HCT116 (cell line): ENCODE measurements around the gene HOXA13. TPM values are rescaled to one million over a fixed set of nuclear protein-coding genes. Genes with fewer than 3 reads are reported as not detected.

ENCODE experiments used
- ATAC-seq: fragments of 200-7000 bp; cut with Tn5 transposase; 2 replicates; pipeline ENCODE4 v1.9.1; 2020; ENCODE audit warnings: mild to moderate bottlenecking, moderate library complexity
- BruUV-seq: library from RNA; stranded (reverse); fragments of 400-500 nt; replicated peaks from 2 replicates; lab custom pipeline; 2021; lab: Mats Ljungman, UMichigan
- CTCF ChIA-PET: fragments of 300-600 bp; sonication (Branson Sonifier 250); formaldehyde crosslinking; loops from one replicate; lab custom pipeline; 2021; ENCODE audit warnings: antibody characterized with exemption; lab: Charles Lee
- POLR2A ChIA-PET: fragments of 300-600, 350-600 bp; sonication (Branson Sonifier 250); formaldehyde crosslinking; loops from one replicate; lab custom pipeline; 2021; ENCODE audit warnings: antibody characterized with exemption; lab: Charles Lee
- RAD21 ChIA-PET, 2 experiments: fragments of 300-600 bp; sonication (Branson Sonifier 250); formaldehyde crosslinking; loops; one replicate each; lab custom pipeline; 2023; ENCODE audit warnings: low total read pairs in 2 of 2; ENCODE audit not compliant: uncharacterized antibody in 2 of 2, unreplicated experiment in 2 of 2, low non-redundant PET in 1 of 2; lab: Charles Lee
- DNase-seq: peaks from one replicate; pipeline ENCODE4 v3.0.0-alpha.2; 2010; ENCODE audit warnings: low read depth, low spot score
- H2AFZ ChIP-seq: fragments of 200-600 bp; shearing (Covaris generic), sonication (generic); 2 replicates; pipeline ENCODE4 v1.6.1; 2017; ENCODE audit warnings: low read depth, mixed run types, mixed read lengths, antibody characterized with exemption, low read length; ENCODE audit not compliant: poor library complexity, severe bottlenecking
- H3K27ac ChIP-seq: 2 replicates; pipeline ENCODE4 v1.5.1; 2012; ENCODE audit warnings: low read depth, low read length
- H3K27me3 ChIP-seq: fragments of 200-600 bp; sonication (generic); 2 replicates; pipeline ENCODE4 v1.6.1; 2016; ENCODE audit warnings: mixed run types, low read length, mixed read lengths; ENCODE audit not compliant: insufficient read depth
- H3K36me3 ChIP-seq, 2 experiments: fragments of 200-500 bp in 1 of 2; fragments of 200-600 bp in 1 of 2; sonication (Bioruptor generic) in 1 of 2; sonication (generic) in 1 of 2; 2 replicates each; pipeline versions ENCODE4 v1.5.1 to v1.6.1; 2014 to 2016; ENCODE audit warnings: low read length in 2 of 2, inconsistent platforms in 1 of 2, mixed read lengths in 1 of 2, mixed run types in 1 of 2; ENCODE audit not compliant: insufficient read depth in 2 of 2, control insufficient read depth in 1 of 2
- H3K4me1 ChIP-seq, 2 experiments: fragments of 200-600 bp in 1 of 2; sonication (generic) in 1 of 2; 2 replicates each; pipeline versions ENCODE4 v1.5.1 to v1.6.1; 2012 to 2017; ENCODE audit warnings: low read length in 2 of 2, inconsistent platforms in 1 of 2, mild to moderate bottlenecking in 1 of 2, mixed read lengths in 1 of 2, mixed run types in 1 of 2, moderate library complexity in 1 of 2; ENCODE audit not compliant: insufficient read depth in 2 of 2, control insufficient read depth in 1 of 2
- H3K4me2 ChIP-seq: fragments of 200-600 bp; sonication (generic); 2 replicates; pipeline ENCODE4 v1.6.1; 2017; ENCODE audit warnings: mixed run types, low read length, mixed read lengths
- H3K4me3 ChIP-seq, 2 experiments: fragments of 200-600 bp in 1 of 2; sonication (generic) in 1 of 2; replicated peaks in 1 of 2; 2 replicates each; pipeline ENCODE4 v1.5.1; 2011 to 2016; ENCODE audit warnings: low read length in 2 of 2, control low read depth in 1 of 2, low read depth in 1 of 2, mild to moderate bottlenecking in 1 of 2, mixed read lengths in 1 of 2, mixed run types in 1 of 2
- H3K79me2 ChIP-seq: fragments of 200-600 bp; sonication (generic); 2 replicates; pipeline ENCODE4 v1.6.1; 2017; ENCODE audit warnings: mild to moderate bottlenecking, mixed run types, low read length, moderate library complexity, mixed read lengths; ENCODE audit not compliant: insufficient read depth
- H3K9ac ChIP-seq: fragments of 200-600 bp; sonication (generic); 2 replicates; pipeline ENCODE4 v1.6.1; 2016; ENCODE audit warnings: low read length, mixed read lengths
- H3K9me2 ChIP-seq: fragments of 200-600 bp; sonication (generic), shearing (Covaris generic); 2 replicates; pipeline ENCODE4 v1.6.1; 2017; ENCODE audit warnings: mixed run types, mild to moderate bottlenecking, moderate library complexity; ENCODE audit not compliant: insufficient read depth
- H3K9me3 ChIP-seq, 2 experiments: fragments of 200-500 bp in 1 of 2; fragments of 200-600 bp in 1 of 2; sonication (Bioruptor generic) in 1 of 2; sonication (generic) in 1 of 2; 2 replicates each; pipeline ENCODE4 v1.6.1; 2014 to 2017; ENCODE audit warnings: low read length in 2 of 2, mixed read lengths in 2 of 2, inconsistent platforms in 1 of 2, low read depth in 1 of 2, mild to moderate bottlenecking in 1 of 2, mixed run types in 1 of 2, moderate library complexity in 1 of 2; ENCODE audit not compliant: control insufficient read depth in 1 of 2, insufficient read depth in 1 of 2
- H4K20me1 ChIP-seq: fragments of 200-600 bp; sonication (generic), shearing (Covaris generic); 2 replicates; pipeline ENCODE4 v1.6.1; 2017; ENCODE audit warnings: mixed run types, mild to moderate bottlenecking, moderate library complexity; ENCODE audit not compliant: insufficient read depth
- ATF3 ChIP-seq: IDR thresholded peaks from 2 replicates; pipeline ENCODE4 v1.6.1; 2012
- CEBPB ChIP-seq: IDR thresholded peaks from 2 replicates; pipeline ENCODE4 v1.6.1; 2012; ENCODE audit warnings: low read depth
- CTCF ChIP-seq, 3 experiments: fragments of 200-600 bp in 1 of 3; sonication (generic) in 1 of 3; IDR thresholded peaks in 2 of 3; conservative IDR thresholded peaks in 1 of 3; 2 replicates each; pipeline ENCODE4 v1.5.1; 2012 to 2017; ENCODE audit warnings: low read depth in 2 of 3, low read length in 2 of 3, antibody characterized with exemption in 1 of 3, borderline replicate concordance in 1 of 3, control low read depth in 1 of 3, mild to moderate bottlenecking in 1 of 3, mixed read lengths in 1 of 3, mixed run types in 1 of 3, moderate library complexity in 1 of 3; ENCODE audit not compliant: insufficient read depth in 1 of 3
- ELF1 ChIP-seq: IDR thresholded peaks from 2 replicates; pipeline ENCODE4 v1.6.1; 2012; ENCODE audit warnings: low read depth, borderline replicate concordance
- RAD21 ChIP-seq: IDR thresholded peaks from 2 replicates; pipeline ENCODE4 v1.6.1; 2012; ENCODE audit warnings: low read depth, mild to moderate bottlenecking
- SIN3A ChIP-seq: IDR thresholded peaks from 2 replicates; pipeline ENCODE4 v1.6.1; 2012; ENCODE audit warnings: low read depth
- YY1 ChIP-seq: IDR thresholded peaks from 2 replicates; pipeline ENCODE4 v1.6.1; 2011; ENCODE audit warnings: low read length, low read depth, moderate library complexity, mild to moderate bottlenecking; ENCODE audit not compliant: insufficient replicate concordance; ENCODE audit errors: extremely low read depth
- ZNF274 ChIP-seq: fragments of 200-500 bp; sonication (Bioruptor generic); IDR thresholded peaks from 2 replicates; pipeline ENCODE4 v1.6.1; 2014; ENCODE audit warnings: mild to moderate bottlenecking, low read depth, low read length, inconsistent platforms
- intact Hi-C: fragments of 100-400 bp; cut with micrococcal nuclease; formaldehyde crosslinking; loops from 2 replicates; pipeline ENCODE4 v1.10.0; 2022
- total RNA-seq: library from RNA; stranded (reverse); gene quantifications from one replicate; pipeline ENCODE4 v1.2.1, GENCODE V29; 2021; ENCODE audit not compliant: unreplicated experiment

The HOXA13 gene
- total RNA-seq, 1 experiment from 2014 or later: 3.6 TPM

GRCh38 chr7:27149842-27150567 lies 49.9 kb downstream of the HOXA13 start:
- CTCF ChIA-PET: interaction anchor here (0.6 to 3.7 kb wide), 8 partner anchors 11 to 468 kb away, joined by 3 to 27 read pairs (median 4); no protein-coding TSS in a partner anchor
- no peaks in the 10 kb centered on the region for H3K9me3 ChIP-seq
- RAD21 ChIA-PET: interaction anchor here (0.5 to 1.2 kb wide), 5 partner anchors 11 to 780 kb away, joined by 3 to 4 read pairs (median 3); no protein-coding TSS in a partner anchor
- H3K4me3 ChIP-seq: peak overlapping the region; percentile 60 to 71
- H3K79me2 ChIP-seq: peaks cover 45% of the 10 kb centered on the region
- ATAC-seq (peak; percentile 41), DNase-seq (no peak)
- peak overlapping the region; percentile 6 for H2AFZ ChIP-seq
- peaks cover 3 to 4% of the 10 kb centered on the region in 2 experiments; a peak in 1 of 4 replicates for H3K36me3 ChIP-seq
- peaks cover 26 to 63% of the 10 kb centered on the region in 2 experiments for H3K4me1 ChIP-seq
- H3K4me2 ChIP-seq: peak overlapping the region; percentile 95
- POLR2A ChIA-PET: interaction anchor here (0.8 to 2.5 kb wide), 6 partner anchors 8 to 470 kb away, joined by 3 to 8 read pairs (median 4); no protein-coding TSS in a partner anchor
- TF ChIP-seq YY1 (no peak), SIN3A (no peak), ATF3 (no peak)
- no peaks in the 10 kb centered on the region for H3K9me2 ChIP-seq
- peak overlapping the region; percentile 82 for H3K27ac ChIP-seq
- no peaks in the 10 kb centered on the region for H3K27me3 ChIP-seq
- H4K20me1 ChIP-seq: no peaks in the 10 kb centered on the region
- H3K9ac ChIP-seq: peak overlapping the region; percentile 74
- no TSS peak for BruUV-seq
- intact Hi-C loops: loop anchor here (5.0 kb wide), 1 partner anchor 298 kb away; no protein-coding TSS in a partner anchor

- ATAC-seq (no peak), DNase-seq (no peak)
- Histone ChIP-seq H3K4me3 (peak overlapping the region; percentile 40 to 71), H2AFZ (no peak overlapping the region), H3K27ac (peak overlapping the region; percentile 82), H3K9ac (peak overlapping the region; percentile 74), H3K9me2 (no peaks in the 10 kb centered on the region), H3K4me1 (peaks cover 26 to 62% of the 10 kb centered on the region in 2 experiments), H3K9me3 (no peaks in the 10 kb centered on the region), H3K79me2 (peaks cover 45% of the 10 kb centered on the region), H4K20me1 (no peaks in the 10 kb centered on the region), H3K36me3 (peaks cover 5 to 6% of the 10 kb centered on the region in 2 experiments; a peak in 2 of 4 replicates), H3K27me3 (no peaks in the 10 kb centered on the region), H3K4me2 (peak overlapping the region; percentile 95)
- intact Hi-C loops: no loop called here
- ChIA-PET RAD21 (interaction anchor here (0.5 to 1.2 kb wide), 2 partner anchors 767 to 779 kb away, joined by 3 to 4 read pairs; no protein-coding TSS in a partner anchor), POLR2A (interaction anchor here (1.1 to 2.5 kb wide), 2 partner anchors 16 to 467 kb away, joined by 4 to 8 read pairs; no protein-coding TSS in a partner anchor), CTCF (interaction anchor here (0.6 to 3.7 kb wide), 3 partner anchors 12 to 462 kb away, joined by 3 to 27 read pairs (median 10); no protein-coding TSS in a partner anchor)
- no TSS peak for BruUV-seq
- TF ChIP-seq YY1: no peak
- no peak for TF ChIP-seq CEBPB
- TF ChIP-seq RAD21: no peak
- TF ChIP-seq ZNF274: no peak
- no peak for TF ChIP-seq CTCF (IDR thresholded peaks at IDR 0.05 in 2 of 3, conservative IDR thresholded peaks at IDR 0.05 in 1 of 3; ENCODE audit: borderline replicate concordance in 1 of 3, insufficient read depth in 1 of 3, low read depth in 2 of 3, low read length in 2 of 3)
- TF ChIP-seq ELF1: no peak
Observed at GRCh38 chr7:27148756-27149641, 50.9 kb downstream of the HOXA13 start.
